SU-DHL-6 (cell line): ENCODE measurements around the gene EED.

ENCODE experiments used
- CTCF ChIP-seq: fragments of 200-600 bp; sonication (generic); IDR thresholded peaks from one replicate; pipeline ENCODE4 v1.5.1; 2017; ENCODE audit warnings: antibody characterized with exemption, mild to moderate bottlenecking, low read length, moderate library complexity; ENCODE audit not compliant: insufficient read depth, poor library complexity, severe bottlenecking
- EZH2phosphoT487 ChIP-seq: fragments of 200-600 bp; sonication (generic), shearing (Covaris generic); conservative IDR thresholded peaks from 2 replicates; pipeline ENCODE4 v1.6.1; 2018; ENCODE audit warnings: mild to moderate bottlenecking, antibody characterized with exemption, low read length, moderate library complexity, mixed read lengths

GRCh38 chr11:86243396-86243795 lies 1.2 kb upstream of the EED start:
- TF ChIP-seq CTCF = no peak
- TF ChIP-seq EZH2phosphoT487 = no peak
